GM18526 (cell line): ENCODE results near the gene MYOCD.

ENCODE experiments used
- POLR2A ChIP-seq: IDR thresholded peaks from 3 replicates; pipeline ENCODE4 v1.6.1; 2011; ENCODE audit not compliant: insufficient read length; ENCODE audit errors: extremely low read depth

Gene MYOCD

GRCh38 chr17:12665263-12666210 lies at the start of gene MYOCD:
MYOCD (plus strand) TSS chr17:12665890; CDS start chr17:12666189, 299 bp downstream.
- TF ChIP-seq POLR2A = no peak

- no peak for TF ChIP-seq POLR2A
These were observed 49.5 kb upstream of the MYOCD start for GRCh38 chr17:12616161-12616560.

GRCh38 chr17:12618557-12618956 lies 47.1 kb upstream of the MYOCD start:
- no peak for TF ChIP-seq POLR2A

- TF ChIP-seq POLR2A = no peak
These were observed 46.1 kb upstream of the MYOCD start for GRCh38 chr17:12619459-12620199.

- no peak for TF ChIP-seq POLR2A
These were observed 45.4 kb upstream of the MYOCD start for GRCh38 chr17:12620200-12620720.

GRCh38 chr17:12622726-12623125 lies 43.0 kb upstream of the MYOCD start:
- TF ChIP-seq POLR2A = no peak

- no peak for TF ChIP-seq POLR2A
These were observed 42.4 kb upstream of the MYOCD start for GRCh38 chr17:12623220-12623848.

- TF ChIP-seq POLR2A = no peak
These were observed 41.5 kb upstream of the MYOCD start for GRCh38 chr17:12624211-12624610.

- TF ChIP-seq POLR2A = no peak
These were observed 40.6 kb upstream of the MYOCD start for GRCh38 chr17:12625092-12625491.

GRCh38 chr17:12627177-12627629 lies 38.5 kb upstream of the MYOCD start:
- TF ChIP-seq POLR2A = no peak

- no peak for TF ChIP-seq POLR2A
These were observed 37.8 kb upstream of the MYOCD start for GRCh38 chr17:12627781-12628451.

- no peak for TF ChIP-seq POLR2A
These were observed 34.6 kb upstream of the MYOCD start for GRCh38 chr17:12631076-12631475.

GRCh38 chr17:12632785-12633184 lies 32.9 kb upstream of the MYOCD start:
- TF ChIP-seq POLR2A = no peak

GRCh38 chr17:12634789-12635414 lies 30.8 kb upstream of the MYOCD start:
- no peak for TF ChIP-seq POLR2A
